Measurements from ENCODE around the gene PRDM15.

Gene PRDM15

DNA sequence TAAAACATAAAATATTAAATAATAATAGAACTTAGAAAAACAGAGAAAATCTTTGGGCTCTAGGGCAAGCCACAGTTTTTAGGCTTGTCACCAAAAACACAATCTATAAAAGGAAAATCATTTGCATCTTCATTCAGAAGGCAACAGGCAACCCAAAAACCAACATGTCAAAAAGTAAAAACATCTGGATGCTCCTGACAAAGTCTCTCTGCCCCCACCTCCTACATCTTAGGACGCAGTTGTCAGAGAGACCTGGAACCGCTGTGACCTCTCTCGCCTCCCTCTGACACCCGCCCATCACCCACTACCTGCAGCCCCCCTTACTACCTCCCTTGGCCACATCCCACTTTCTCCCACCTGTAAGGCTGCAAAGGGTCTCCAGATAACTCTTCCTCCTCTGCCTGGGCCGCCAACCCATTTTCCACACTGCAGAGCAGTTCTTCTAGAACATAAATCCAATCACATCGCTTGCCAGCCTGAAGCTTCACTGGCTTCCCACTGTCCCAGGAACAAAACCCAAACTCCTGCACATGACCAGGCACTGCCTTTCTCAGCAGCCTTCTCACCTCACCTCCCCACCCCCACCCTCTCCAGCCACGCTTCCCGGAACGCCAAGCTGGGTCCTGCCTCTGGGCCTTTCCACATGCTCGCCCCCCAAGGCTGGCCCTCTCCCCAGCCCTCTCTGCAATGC lies 14.7 kb downstream of the PRDM15 start:
- no peak for DNase-seq (ENCODE audit: low read depth)

DNA sequence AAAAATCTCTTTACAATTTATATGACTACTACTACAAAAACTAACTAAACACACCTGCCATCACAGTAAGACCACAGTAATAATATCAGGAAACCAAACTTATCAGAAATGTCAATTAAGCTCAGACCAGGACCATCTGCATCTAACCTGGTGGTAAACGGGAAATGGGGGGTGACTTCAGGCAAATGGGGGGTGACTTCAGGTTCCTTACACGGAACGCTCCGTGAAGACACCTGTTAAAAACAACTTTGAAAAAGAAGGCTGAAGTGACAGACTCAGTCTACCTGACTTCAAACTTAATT lies 15.8 kb downstream of the PRDM15 start:
- no peak for DNase-seq (ENCODE audit: low read depth)

DNA sequence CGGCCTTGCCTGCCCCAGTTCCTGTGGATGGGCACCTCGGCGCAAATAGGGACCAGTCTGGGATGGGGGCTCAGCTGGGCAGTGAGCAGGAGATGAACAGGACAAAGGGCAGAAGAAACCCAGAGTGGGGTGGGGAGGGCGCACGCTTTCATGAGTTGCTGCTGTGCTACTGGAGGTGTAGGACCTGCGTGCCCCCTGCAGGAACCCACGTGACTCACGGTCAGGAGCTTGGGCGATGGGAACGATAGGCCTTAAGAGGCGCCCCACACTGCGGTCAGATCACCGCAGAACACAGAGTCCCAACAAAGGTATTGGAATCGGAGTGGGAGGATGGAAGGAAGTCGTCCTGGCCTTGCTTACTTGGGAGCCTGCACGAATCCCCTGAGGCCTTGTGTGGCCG lies 17.2 kb downstream of the PRDM15 start:
- DNase-seq (ENCODE audit: low read depth): no peak

DNA sequence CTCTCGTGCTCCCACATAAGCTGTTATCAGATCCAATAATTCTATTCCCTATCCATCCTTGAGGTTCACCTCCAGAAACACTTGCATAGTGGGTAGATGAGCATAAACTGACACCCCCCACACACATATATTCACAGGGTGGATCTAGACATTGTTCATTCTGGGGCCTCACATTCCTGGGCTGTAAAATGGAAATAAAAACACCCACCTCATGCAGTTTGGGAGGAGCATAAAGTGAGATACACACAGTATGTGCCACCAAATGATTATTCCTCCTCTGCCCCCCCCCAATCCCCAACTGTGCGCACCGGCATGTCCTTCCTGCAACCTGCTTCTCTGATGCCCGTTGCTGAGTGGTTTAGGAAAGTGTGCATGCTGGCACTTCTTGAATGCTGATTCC lies 17.9 kb downstream of the PRDM15 start:
- no peak for DNase-seq (ENCODE audit: low read depth)

DNA sequence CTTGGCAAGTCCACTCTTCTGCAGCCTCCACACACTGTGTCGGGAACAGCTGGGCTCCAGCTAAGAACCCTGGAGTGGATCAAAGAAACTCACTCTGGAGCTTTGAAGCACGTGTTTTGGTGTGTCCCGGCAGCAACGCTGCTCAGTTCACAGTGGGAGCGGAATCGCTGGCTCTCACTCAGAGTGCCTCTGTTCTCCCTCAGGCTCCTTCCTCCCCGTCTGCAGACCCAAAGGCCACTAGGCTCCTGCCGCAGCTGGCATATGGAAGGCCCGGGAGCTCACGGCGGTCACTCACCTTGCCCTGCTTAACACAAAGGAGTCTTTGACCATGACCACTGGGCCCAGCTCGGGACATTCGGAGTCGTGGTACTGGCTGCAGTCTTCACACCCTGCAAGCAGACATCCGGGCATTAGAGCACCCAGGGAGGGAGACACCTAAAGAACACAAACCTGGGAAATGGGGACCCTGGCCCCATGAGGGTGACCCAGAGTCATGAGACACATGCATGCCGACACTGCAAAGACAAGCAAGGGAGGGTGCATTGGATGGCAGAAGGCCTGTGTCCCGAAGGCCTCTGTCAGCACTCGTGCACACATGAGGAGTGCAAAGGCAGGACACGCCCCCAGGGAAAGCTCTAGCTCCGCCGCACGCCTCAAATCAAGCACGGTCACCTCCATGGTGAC lies 19.7 kb downstream of the PRDM15 start:
- no peak for DNase-seq (ENCODE audit: low read depth)

DNA sequence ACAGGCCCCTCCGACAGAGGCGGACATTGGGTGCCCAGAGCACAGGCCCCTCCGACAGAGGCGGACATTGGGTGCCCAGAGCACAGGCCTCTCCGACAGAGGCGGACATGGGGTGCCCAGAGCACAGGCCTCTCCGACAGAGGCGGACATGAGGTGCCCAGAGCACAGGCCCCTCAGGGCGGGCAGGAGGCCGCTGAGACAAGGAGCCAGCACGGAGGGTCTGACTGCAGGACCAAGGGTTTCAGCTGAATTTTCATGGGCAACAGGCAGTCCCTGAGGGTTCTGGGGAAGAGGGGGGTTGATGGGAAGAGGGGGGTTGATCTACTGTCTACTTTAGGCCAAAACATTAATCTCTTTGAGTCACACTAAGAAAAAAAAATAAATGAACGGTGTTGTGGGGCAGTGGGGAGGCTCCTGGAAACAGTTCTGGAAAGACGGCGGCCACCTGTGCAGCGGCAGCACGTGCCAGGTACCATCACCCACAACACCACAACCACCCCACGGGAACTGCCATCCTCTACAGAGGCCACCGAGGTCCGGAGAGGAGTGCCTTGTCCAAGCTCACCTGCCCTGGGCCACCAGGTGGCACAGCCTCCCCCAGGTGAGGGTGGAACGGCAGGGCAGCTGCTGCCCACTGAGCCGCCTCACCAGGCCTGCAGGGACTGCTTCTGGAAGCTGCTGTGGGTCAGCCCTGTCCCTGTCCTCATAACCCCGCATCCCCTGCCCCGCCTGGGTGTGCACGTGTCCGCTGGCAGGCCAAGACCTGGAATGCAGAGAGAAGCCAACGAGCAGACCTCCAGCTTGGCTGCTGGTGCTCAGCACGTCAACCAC lies 20.5 kb downstream of the PRDM15 start:
- DNase-seq (ENCODE audit: low read depth): no peak

DNA sequence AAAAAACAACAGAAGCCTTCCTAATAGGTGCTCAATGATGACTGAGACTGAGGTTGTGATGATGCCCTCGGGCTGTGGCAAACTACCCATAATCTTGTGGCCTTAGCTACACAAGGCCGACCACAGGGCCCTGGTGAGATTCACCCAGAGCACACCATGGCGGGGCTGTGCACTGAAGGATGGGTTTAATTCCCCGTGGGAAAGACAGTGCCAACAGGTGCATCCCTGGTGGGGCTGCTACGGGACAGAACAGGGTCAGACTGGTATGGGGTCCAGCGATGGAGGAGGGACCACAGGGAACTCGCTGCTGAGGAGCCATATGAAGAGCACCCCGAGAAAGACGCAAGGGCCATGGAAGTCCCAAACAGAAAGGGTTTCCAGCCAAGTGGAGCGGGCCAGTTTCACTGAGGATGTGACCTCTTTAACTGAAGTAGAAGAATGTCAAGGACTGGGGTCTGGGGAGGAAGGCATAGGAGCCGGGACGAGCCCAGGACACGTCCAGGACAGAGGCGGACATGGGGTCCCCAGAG lies 21.3 kb downstream of the PRDM15 start:
- DNase-seq (ENCODE audit: low read depth): no peak

DNA sequence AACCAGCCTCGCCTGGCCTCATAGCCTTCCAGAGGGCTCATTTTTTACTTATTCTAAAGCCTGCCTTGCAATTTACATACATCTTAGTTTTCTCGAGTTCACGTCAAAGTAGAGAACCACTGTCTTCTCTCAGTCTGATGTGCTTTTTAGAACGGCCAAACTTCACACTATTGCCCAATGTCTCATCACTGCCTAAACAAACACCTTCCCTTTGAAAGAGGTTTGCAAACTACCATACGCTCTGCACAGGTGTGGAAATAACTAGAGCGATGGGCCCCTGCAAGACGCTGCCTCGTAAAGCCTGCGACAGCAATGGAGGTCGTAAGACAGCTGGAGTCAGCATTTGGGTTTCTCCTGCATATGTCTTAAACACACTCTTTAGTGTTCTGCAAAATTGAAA lies 22.6 kb downstream of the PRDM15 start:
- DNase-seq (ENCODE audit: low read depth): no peak

DNA sequence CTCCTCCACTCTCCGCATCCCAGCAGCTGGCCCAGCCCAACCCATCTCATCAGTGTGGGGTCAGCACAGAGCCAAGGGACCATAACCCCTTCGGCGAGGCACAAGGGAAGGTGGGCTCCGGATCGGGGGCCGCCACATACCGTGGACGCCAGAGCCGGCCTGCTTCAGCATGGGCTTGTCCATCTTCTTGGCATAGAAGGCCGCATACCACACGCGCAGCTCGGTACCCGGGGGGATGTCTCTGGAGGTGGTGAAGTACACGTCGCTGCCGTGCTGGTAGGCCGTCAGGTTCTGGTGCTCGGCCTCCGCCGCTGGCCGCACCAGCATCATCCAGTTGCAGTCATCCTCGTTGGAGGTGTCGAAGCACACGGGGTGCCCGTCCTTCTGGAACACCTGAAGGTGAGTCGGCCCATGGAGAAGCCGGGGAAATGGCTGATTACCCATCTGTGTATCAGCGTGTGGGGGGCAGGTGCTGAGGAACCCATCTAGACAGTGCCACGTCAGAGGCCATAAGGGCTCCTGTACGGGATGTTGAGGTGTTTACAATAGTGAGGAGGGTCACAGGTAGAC lies 24.6 kb downstream of the PRDM15 start:
- DNase-seq (ENCODE audit: low read depth): no peak

DNA sequence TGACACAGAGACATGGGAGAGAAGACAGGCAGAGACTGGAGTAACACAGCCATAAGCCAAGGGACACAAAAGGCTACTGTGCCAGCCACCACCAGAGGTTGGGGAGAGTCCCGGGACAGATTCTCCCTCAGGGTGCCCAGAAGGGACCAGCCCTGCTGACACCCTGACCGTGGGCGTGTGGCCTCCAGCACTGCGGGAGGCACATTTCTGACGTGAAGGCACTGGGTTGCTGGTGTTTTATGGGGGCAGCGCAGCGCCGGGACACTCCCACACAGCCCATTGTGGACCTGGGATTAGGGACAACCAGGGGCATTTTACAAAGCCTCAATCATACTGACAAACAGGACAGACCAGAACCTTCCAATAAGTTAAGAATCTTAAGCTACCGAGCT lies 26.2 kb downstream of the PRDM15 start:
- DNase-seq (ENCODE audit: low read depth): no peak

DNA sequence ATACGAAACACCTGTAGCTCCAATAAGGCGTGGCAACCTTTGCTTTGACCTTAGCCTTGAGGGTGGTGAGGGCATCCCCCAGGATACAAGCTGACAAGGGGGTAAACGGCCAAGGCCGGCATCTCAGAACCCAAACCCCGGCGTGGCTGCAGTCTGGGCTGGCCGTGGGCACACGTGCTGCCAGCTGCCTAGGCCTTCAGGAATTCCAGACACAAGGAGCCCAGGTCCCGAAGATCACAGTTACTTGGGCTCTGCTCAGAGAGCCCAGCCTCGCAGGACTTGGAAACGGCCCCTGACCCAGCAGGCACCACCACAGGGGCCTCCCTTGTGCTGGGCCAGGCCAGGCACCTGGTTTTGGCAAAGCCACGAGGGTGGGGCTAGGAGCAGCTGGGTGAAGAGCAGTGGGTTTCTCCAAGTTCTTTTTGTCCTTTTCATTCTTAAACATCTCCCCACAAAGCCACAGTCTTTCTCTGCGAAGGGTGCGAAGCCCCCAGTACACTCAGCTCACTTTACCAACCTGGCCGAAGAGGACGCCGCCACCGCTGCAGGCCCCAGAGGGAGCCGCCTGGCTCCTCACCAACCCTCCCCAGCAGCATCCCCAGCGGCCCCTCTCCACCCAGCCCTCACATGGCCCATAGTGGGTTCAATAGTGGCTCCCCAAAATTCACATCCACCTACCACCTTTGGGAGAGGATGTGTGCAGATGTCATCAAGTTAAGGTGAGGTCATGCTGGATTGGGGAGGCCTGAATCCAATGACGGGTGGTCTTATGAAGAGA lies 26.8 kb downstream of the PRDM15 start:
- no peak for DNase-seq (ENCODE audit: low read depth)

DNA sequence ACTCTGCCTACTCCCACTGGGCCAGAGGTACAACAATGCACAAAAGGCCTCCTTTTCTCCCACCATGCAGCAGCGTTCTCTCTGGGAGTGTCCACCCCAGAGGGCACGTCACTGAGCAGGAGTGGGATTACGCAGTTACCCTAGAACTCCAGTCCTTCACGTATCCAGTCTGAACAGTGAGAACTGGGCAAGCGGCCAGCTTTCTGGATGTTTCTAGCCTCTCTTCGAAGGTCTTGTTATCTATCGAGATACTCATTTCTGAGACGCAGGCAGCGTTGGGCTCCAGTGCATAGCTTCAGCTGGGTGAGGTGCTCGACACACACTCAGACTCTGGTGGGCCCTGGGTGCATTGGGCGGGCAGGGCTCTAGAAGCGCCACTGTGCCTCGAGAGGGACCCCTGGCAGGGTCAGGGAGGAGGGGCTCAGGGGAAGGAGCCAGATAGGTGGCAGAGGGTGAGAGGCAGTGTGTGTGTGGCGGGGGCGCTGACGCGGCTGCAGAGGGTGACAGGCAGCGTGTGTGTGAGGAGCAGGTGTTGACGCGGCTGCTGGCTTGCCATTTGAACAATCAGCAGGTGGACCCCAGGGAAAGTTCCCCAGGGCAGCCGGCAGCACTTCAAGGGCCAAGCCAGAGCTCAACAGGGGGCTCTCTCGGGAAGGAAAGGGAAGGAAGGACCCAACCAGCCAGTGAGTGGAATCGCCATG lies 27.9 kb downstream of the PRDM15 start:
- DNase-seq (ENCODE audit: low read depth): no peak

DNA sequence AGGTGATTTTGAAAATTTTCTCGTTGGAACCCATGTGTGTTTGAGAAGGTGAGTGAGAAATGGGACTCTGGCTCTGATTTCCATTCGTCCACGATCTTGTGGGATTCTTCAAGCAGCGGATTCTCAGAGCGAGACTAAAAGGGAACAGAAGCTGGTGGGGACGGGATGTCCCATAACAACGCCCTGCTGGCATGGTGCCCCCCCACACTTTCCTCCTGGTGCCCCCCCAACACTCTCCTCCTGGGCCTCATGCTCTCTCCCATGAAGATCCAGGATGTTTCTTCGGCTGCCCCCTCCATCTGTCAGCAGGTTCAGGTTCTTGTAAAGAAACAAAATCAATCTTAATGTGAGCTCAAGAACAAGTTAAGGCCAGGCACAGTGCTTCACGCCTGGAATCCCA lies 29.1 kb downstream of the PRDM15 start:
- no peak for DNase-seq (ENCODE audit: low read depth)

DNA sequence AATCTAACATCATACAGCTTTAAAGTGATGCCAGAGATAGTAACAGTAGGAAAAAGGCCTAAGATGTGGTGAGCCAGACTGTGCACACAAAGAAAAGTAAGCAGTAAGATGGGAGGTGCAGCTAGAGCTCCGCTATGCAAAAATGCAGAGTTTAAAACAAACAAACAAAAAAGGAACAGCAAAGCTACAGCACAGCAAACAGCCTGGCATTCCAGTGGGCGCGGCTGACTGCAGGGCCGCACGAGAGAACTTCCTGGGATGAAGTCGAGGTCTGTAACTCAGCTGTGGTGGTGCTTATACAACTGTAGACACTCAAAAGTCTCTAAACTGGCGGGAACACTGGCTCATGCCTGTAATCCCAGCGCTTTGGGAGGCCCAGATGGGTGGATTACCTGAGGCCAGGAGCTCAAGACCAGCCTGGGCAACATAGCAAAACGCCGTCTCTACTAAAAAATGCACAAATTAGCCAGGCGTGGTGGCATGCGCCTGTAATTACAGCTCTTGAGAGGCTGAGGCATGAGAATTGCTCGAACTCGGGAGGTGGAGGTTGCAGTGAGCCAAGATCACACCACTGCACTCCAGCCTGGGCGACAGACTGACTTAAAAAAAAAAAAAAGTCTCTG lies 30.1 kb downstream of the PRDM15 start:
- no peak for DNase-seq (ENCODE audit: low read depth)

DNA sequence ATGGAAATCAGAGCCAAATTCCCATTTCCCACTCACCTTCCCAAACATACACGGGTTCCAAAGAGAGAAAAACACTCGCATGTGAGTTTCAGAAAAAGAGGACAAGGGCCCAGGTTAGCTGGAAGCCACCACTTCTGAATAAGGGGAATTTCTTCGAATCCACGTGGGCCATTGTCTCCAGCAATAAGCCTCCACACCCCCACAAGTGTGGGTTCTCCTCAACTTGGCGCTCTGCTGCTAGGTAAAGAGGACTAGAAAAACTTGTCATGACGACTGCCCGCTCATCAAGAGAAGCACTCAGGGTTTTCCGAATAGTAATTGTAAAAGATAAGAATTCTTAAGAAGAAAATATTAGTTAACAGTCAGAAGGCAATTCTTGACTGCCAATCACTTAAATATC lies 30.6 kb downstream of the PRDM15 start:
- no peak for DNase-seq (ENCODE audit: low read depth)

DNA sequence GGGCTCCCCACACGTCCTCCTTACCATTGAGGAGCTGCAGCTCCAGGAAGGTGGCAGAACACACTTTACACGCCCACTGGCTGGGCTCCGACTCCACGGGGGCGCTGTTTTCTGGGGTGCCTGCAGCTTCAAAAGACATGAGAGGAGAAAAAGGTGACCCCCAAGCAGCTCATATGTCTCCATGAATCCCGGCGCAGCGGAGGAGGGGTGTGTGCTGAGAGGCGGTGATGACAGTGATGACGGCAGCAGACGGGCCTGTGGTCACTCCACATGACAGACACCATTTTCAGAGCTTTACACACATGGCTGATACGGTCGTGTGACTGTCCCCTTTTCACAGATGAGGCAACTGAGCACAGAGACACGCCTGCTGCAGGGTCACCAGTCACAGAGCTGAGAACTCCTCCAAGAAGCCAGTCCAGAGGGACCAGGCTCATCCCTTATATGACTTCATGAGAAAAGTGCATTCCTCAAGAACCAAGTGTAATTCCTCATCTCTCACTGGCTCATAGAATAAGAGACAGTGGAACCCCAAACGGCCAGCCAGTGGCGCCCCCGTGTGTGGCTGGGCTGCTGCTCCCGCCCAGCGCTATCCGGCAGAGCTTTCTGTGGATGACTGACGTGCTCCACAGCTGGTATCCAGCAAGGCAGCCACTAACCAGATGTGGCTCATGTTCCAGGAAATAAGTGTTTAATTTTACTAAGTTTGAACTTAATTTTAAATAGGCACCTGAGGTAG lies 31.9 kb downstream of the PRDM15 start:
- no peak for DNase-seq (ENCODE audit: low read depth)

DNA sequence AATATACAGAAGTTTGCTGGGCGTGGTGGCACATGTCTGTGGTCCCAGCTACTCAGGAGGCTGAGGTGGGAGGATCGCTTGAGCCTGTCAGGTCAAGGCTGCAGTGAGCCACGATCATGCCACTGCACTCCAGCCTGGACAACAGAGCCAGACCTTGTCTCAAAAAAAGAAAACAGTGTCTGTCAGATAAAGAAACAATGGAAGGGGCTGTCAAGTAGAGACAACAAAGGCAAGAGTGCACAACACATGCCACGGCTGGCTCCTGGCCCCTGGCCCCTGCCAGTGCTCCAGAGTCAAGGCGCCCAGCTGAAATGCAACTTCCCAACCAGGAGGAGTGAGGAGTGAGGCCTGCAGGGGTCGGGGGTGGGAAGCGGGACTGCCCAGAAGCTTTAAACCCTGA lies 32.6 kb downstream of the PRDM15 start:
- no peak for DNase-seq (ENCODE audit: low read depth)

DNA sequence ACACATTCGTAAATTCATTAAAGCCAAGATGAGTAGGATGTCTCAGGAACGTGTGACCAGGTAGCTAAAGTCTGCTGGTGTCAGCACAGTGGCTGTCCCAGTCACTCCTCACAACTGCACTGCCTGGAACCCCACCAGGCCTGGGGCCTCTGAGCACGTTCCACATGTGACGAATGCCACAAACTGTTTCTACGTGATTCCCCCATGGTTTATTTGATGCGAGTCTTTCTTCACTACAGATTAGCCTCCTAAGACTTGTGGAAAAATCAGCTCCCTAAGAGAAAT lies 33.2 kb downstream of the PRDM15 start:
- DNase-seq (ENCODE audit: low read depth): no peak

DNA sequence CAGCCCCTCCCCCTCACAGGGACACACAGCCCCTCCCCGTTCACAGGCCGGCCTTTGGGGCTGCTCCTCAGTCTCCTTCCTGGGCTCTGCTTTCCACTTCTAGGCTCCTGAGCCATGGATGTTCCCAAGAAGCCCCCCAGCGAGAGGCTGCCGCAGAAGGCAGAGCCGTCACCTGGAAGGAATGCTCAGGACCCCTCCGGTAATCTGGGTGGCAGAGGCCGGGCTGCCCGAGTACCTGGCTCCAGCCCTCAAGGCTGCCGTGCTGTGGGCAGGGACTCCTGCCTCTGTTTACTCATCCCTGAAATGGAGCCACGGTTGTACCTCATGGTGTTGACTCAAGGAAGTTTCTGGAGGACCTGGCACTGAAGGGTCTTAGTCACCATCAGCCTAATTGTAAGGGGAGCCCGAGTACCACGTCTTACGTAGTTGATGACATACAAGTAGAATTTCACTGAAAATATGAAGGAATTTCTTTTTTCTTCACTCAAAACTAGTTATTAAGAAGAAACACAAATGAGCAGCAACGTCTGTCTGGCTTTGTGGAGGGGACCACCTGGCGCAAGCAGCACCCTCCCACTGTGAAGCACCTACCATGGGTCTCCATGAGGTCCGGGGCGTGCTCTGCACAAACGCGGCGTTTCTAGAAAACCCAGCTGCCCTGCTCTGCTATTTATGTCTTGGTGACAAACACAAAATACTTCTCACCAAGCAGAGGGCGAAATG lies 33.7 kb downstream of the PRDM15 start:
- DNase-seq (ENCODE audit: low read depth): no peak

DNA sequence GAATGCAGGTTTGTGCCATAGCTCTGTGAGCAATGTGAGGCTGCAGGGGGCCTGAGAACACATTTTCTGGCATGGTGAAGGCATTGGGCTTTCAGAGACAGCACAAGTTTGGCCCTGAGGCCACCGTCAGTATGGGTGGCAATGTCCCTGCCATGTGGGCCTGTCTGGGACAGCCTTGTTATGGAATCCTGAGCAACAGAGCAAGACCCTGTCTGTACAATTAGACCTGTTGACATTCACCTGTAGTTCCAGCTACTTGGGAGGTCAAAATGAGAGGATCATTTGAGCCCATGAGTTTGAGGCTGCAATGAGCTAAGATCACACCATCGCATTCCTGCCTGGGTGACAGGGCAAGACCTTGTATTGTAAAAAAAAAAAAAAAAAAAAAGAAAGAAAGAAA lies 35.6 kb downstream of the PRDM15 start:
- no peak for DNase-seq (ENCODE audit: low read depth)

Measured in T-helper 22 cell (primary cell).